Cardiac muscle cell (in vitro differentiated cells and primary cell): ENCODE data around the gene TEKT2. TPM values are rescaled to one million over a fixed set of nuclear protein-coding genes. Genes with fewer than 3 reads are reported as not detected.

Experiments
- DNase-seq, 2 donors: peaks; one replicate each; pipeline versions ENCODE4 v3.0.0 to v3.0.0-alpha.2; 2010 to 2017; ENCODE audit warnings: low read depth in 1 of 2, low spot score in 1 of 2
- H3K27ac ChIP-seq: fragments of 200-600 bp; sonication (generic); 2 replicates; pipeline ENCODE4 v1.5.1; 2016
- H3K27me3 ChIP-seq: fragments of 200-600 bp; sonication (generic); 2 replicates; pipeline ENCODE4 v1.6.0; 2016; ENCODE audit warnings: control low read depth
- H3K36me3 ChIP-seq: fragments of 200-600 bp; sonication (generic); 2 replicates; pipeline ENCODE4 v1.5.1; 2016; ENCODE audit warnings: control low read depth
- H3K4me1 ChIP-seq: fragments of 200-600 bp; sonication (generic); 2 replicates; pipeline ENCODE4 v1.8.1; 2017; ENCODE audit warnings: low read depth, mild to moderate bottlenecking, mixed run types
- H3K4me3 ChIP-seq: fragments of 200-600 bp; sonication (generic); 2 replicates; pipeline ENCODE4 v1.5.1; 2016; ENCODE audit warnings: mild to moderate bottlenecking
- H3K9me3 ChIP-seq: fragments of 200-600 bp; sonication (generic); 2 replicates; pipeline ENCODE4 v1.5.1; 2017; ENCODE audit warnings: low read depth, mild to moderate bottlenecking, control low read depth
- polyA plus RNA-seq: library from polyadenylated mRNA; unstranded; fragments of >200 nt; fragmentation: Nextera tagmentation; extraction: Ambion mirVana; gene quantifications from 2 replicates; pipeline ENCODE4 v1.2.1, GENCODE V29; 2016
- total RNA-seq: library from RNA; depleted of rRNA; stranded (reverse); fragments of >200 nt; gene quantifications from 2 replicates; pipeline ENCODE4 v1.2.3, GENCODE V29; 2016
- TF ChIP-seq, protein P1 (sequence below): IDR thresholded peaks from 2 replicates; pipeline ENCODE4 v1.5.1; 2012; ENCODE audit warnings: low read depth, mild to moderate bottlenecking, low read length

TEKT2 gene
- total and polyA plus RNA-seq, 2 experiments from 2014 or later = 0.95 to 3.6 TPM

DNA sequence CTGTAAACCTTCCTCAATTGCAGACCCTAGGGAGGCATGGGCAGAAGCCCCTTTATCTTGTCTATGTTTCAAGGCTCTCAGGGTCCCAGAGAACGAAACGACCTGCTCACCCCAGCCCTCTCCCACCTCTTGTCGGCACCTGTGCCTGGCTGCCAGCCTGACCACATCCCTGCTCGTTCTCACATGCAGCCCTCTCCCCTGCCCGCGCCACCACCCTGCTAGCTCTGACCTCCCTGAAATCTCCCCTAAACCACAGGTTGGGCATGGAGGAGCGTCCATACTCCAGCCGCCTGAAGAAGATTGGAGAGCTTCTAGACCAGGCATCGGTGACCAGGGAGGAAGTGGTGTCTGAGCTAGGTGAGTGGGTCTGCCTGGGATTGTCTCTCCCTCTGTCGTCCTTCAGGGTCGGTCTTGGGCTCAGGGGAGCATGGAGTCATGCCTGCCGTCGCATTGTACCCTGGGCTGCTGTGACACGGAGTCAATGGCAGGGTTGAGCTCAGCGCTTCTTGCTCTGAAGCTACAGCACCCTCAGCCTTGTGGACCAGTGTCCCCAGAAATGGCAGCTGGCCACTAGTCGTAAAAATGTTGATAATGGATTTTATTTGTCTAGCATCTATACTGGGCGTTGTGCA lies 8.4 kb downstream of the TEKT2 start:
- no peak for DNase-seq
- Histone ChIP-seq H3K27me3 (no peaks in the 10 kb centered on the region), H3K27ac (no peak overlapping the region), H3K36me3 (peaks cover 40% of the 10 kb centered on the region), H3K9me3 (no peaks in the 10 kb centered on the region), H3K4me3 (no peak overlapping the region), H3K4me1 (peaks cover 7% of the 10 kb centered on the region)
- TF ChIP-seq, protein P1, sequence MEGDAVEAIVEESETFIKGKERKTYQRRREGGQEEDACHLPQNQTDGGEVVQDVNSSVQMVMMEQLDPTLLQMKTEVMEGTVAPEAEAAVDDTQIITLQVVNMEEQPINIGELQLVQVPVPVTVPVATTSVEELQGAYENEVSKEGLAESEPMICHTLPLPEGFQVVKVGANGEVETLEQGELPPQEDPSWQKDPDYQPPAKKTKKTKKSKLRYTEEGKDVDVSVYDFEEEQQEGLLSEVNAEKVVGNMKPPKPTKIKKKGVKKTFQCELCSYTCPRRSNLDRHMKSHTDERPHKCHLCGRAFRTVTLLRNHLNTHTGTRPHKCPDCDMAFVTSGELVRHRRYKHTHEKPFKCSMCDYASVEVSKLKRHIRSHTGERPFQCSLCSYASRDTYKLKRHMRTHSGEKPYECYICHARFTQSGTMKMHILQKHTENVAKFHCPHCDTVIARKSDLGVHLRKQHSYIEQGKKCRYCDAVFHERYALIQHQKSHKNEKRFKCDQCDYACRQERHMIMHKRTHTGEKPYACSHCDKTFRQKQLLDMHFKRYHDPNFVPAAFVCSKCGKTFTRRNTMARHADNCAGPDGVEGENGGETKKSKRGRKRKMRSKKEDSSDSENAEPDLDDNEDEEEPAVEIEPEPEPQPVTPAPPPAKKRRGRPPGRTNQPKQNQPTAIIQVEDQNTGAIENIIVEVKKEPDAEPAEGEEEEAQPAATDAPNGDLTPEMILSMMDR = no peak

GRCh38 chr1:36092798-36093185 lies 8.9 kb downstream of the TEKT2 start:
- Histone ChIP-seq H3K9me3 (no peaks in the 10 kb centered on the region), H3K27me3 (no peaks in the 10 kb centered on the region), H3K4me1 (peaks cover 7% of the 10 kb centered on the region), H3K36me3 (peaks cover 40% of the 10 kb centered on the region), H3K27ac (no peak overlapping the region), H3K4me3 (no peak overlapping the region)
- TF ChIP-seq, protein P1 = no peak
- DNase-seq = no peak

- peaks cover 7% of the 10 kb centered on the region for H3K4me1 ChIP-seq
- no peaks in the 10 kb centered on the region for H3K27me3 ChIP-seq
- H3K9me3 ChIP-seq = no peaks in the 10 kb centered on the region
- no peak for DNase-seq
- H3K36me3 ChIP-seq = peaks cover 40% of the 10 kb centered on the region
- TF ChIP-seq, protein P1 = no peak
- H3K4me3 ChIP-seq = no peak overlapping the region
- no peak overlapping the region for H3K27ac ChIP-seq
These were observed 9.3 kb downstream of the TEKT2 start for GRCh38 chr1:36093226-36093625.

GRCh38 chr1:36093929-36094328 lies 10.0 kb downstream of the TEKT2 start:
- Histone ChIP-seq H3K27me3 (no peaks in the 10 kb centered on the region), H3K27ac (no peak overlapping the region), H3K36me3 (peaks cover 40% of the 10 kb centered on the region), H3K9me3 (no peaks in the 10 kb centered on the region), H3K4me1 (peaks cover 7% of the 10 kb centered on the region), H3K4me3 (no peak overlapping the region)
- TF ChIP-seq, protein P1 = no peak
- no peak for DNase-seq

GRCh38 chr1:36094621-36095061 lies 10.7 kb downstream of the TEKT2 start:
- H3K36me3 ChIP-seq = peaks cover 40% of the 10 kb centered on the region
- no peak overlapping the region for H3K4me3 ChIP-seq
- no peak for DNase-seq
- H3K9me3 ChIP-seq = no peaks in the 10 kb centered on the region
- no peak overlapping the region for H3K27ac ChIP-seq
- TF ChIP-seq, protein P1 = no peak
- no peaks in the 10 kb centered on the region for H3K27me3 ChIP-seq
- H3K4me1 ChIP-seq = peaks cover 6% of the 10 kb centered on the region
